GM21786 (cell line): ENCODE measurements around the gene NOPCHAP1.
"Not testable (repeated sequence)": the region's sequence is repeated elsewhere in the genome, so short reads cannot be mapped to it uniquely, and the experiment has no call there.

ENCODE experiments used
- ATAC-seq: cut with Tn5 transposase; IDR thresholded peaks from one replicate; pipeline ENCODE4 v1.9.1; 2021; ENCODE audit not compliant: unreplicated experiment

NOPCHAP1 gene, protein sequence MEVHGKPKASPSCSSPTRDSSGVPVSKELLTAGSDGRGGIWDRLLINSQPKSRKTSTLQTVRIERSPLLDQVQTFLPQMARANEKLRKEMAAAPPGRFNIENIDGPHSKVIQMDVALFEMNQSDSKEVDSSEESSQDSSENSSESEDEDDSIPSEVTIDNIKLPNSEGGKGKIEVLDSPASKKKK

DNA sequence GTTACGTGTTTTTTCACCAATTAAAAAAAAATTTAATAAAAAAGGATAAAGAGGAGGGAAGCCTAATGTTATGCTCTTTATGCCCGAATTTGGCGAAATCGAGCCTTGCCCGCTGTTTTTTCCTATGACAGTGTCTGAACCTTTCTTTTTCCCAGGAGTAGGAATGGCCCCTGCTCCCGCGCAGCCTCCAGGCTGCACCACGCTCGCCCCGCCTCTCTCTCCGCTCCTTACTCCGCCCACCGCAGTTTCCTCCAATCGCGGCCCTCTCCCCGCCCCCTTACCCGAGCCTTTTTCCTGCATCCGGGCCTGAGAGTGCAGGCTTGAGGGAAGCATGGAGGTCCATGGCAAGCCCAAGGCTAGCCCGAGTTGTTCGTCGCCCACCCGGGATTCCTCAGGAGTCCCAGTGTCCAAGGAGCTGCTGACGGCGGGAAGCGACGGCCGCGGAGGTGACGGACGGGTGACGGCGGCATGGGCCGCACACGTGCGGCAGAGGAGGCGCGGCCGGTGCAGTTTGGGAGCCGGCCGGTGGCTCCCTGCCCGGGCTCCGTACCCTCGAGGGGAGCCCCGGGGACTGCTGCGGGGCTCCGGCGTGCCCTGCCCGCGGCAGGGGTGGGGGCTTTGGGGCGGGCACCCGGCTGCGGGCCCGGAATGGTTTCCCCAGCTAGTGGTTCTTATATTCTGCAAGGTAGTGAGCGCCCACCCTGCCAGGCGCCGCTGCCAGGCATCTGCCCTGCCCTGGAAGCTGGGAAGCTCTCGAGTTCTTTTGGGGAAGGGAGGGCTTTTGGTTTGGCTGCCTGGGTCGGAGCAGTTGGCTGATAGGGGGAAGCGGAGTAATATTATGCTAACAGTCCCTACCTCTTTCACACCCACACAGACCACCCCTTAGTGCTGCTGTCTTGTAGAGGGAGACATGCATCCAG is at the start of gene NOPCHAP1:
TSS of gene NOPCHAP1 (plus strand) at position 295 of the 920 bp plus-strand sequence. CDS start at position 332, 37 bp downstream.
- peak; percentile 97 for ATAC-seq

DNA sequence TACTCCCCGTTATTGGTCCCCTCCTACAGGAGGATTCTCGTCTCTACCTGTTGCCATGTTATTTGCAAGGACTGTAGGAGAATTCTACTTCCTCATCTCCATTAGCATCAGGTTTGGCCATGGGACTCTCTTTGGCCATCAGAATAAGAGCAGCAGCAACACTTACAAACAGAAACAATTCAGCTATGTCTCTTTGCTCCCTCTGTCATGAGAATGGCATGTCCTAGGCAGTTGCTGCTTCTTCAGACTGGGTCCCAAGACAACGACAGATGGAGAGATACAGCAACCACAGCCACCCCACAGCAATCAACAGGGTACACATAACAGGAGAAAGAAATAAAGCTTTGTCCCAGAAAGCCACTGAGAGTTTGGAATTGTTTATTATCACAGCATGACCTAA is 47.7 kb upstream of the NOPCHAP1 start:
- no peak for ATAC-seq

DNA sequence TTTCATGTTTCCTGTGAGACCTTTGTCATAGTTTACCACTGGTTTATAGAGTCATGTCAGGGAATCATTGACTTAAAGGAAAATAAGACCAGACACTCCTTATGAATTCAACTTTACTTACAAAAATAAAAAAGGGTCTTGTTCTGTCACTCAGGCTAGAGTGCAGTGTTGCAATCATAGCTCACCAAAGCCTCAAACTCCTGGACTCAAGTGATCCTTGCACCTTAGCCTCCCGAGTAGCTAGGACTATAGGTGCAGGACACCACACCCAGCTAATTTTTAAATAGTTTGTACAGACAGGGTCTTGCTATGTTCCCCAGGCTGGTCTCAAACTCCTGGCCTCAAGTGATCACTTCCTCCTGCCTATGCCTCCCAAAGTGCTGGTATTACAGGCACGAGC is 47.0 kb upstream of the NOPCHAP1 start:
- no peak for ATAC-seq

DNA sequence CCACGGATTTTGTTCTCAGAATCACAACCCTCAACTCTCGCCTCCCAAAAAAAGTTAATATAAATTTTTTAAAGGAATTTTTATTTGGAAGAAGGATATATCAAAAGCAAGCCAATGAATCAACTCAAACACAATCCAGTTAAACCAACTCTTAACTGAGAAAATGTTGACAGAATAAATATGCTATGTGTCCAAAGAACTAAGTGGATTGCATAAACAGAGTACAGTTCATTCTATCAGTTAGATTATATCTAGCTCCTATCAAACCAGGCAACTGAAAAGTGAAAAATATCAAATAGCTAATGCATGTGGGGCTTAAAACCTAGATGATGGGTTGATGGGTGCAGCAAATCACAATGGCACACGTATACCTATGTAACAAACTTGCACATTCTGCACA is 44.7 kb upstream of the NOPCHAP1 start:
- no peak for ATAC-seq

DNA sequence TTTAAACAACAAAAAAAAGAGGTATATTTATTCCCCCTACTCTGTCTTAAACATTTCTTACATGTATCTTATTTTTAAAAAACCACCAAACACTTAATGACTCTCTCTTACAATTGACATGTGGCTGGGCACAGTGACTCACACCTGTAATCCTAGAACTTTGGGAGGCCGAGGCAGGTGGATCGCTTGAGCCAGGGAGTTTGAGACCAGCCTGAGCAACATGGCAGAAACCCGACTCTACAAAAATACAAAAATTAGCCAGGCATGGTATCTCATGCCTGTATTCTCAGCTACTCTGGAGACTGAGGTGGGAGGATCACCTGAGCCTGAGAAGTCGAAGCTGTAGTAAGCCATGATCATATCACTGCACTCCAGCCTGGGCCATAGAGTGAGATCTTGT is 44.0 kb upstream of the NOPCHAP1 start:
- no peak for ATAC-seq

DNA sequence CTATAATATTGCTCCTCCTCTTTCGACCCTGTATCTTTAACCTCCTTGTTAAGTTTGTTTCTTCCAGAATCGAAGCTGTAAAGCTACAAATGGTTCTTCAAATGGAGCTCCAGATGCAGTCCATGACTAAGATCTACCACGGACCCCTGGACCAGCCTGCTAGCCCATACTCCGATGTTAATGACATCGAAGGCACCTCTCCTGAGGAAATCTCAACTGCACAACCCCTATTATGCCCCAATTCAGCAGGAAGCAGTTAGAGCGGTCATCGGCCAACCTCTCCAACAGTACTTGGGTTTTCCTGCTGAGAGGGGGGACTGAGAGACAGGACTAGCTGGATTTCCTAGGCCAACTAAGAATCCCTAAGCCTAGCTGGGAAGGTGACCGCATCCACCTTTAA is 42.7 kb upstream of the NOPCHAP1 start:
- not testable (repeated sequence) for ATAC-seq

DNA sequence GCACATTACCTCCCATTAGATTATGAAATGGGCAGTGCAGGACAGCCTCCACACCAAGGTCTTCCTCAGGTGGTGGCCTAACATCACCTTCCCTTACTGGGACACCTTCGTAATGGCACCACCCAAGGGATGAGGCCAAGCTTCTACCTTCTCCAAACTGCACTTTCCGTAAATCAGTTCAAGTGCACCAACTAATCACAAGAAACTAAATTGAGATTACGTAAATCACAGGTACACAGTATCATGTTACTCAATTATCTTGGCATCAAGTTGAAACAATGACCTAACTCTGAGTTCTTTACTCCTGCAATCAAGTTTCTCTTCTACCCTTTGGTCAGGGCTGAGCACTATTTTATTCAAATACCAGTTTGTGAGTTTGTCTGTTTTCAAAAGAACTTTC is 41.9 kb upstream of the NOPCHAP1 start:
- no peak for ATAC-seq

DNA sequence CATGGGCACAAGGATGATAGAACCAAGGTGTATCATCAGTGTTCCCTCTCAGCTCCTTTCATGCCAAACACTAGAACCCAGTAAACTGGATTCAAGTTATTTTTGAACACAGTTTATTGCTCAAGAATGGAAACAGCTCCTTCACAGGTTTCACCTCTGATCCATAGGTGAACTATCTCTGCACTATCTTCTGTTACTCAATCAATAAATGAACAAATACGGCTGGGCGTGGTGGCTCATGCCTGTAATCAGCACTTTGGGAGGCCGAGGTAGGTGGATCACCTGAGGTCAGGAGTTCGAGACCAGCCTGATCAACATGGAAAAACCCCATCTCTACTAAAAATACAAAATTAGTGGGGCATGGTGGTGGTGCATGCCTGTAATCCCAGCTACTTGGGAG is 37.4 kb upstream of the NOPCHAP1 start:
- ATAC-seq: not testable (repeated sequence)

DNA sequence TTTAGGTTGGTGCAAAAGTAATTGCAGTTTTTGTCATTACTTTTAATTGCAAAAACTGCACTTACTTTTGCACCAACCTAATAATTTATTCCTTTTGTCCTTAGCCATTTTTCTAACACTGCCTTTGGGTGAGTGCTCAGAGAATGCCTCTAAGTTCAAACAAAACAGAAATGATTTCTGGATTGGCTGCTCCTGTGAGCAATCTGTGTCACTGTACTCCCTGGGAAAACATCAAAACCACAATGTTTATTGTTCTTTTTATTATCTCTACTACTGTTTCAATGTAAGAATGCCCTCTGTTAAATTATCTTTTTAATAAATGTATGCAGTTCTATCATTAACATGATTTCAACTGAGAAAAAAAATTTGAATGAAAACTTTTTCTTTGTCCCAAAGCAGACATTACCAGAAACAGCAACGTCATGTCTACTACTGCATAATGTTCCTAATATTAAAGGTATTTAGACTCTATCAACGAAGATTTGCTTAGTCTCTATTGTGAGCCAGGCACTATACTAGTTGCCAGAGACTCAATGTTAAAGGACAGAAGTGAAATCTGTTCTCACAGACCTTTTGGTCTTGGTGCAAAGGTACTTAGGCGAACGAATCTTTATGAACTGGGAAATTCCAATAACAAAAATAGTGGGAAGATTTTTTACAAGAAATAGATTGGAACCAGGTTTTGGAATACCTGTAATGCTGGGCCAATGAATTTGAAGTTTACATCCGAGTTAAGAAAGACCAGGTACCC is 34.2 kb upstream of the NOPCHAP1 start:
- no peak for ATAC-seq

DNA sequence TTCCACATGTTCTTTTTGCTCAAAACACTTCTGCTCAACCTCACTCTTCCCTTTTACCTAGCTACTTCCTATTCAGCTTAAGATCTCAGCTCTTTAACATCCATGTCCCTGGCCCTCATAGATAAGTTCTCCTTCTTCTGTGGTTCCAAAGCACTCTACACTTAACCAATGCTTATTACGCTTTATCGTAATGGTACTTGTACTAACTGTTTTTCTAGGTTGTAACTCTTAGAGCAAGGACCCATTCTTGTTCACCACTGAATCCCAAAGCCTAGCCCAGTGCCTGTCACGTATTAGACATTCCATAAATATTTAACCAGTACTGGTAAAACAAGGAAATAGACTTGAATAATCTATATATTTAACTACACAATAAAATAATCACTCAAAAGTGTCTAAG is 33.3 kb upstream of the NOPCHAP1 start:
- ATAC-seq: no peak

DNA sequence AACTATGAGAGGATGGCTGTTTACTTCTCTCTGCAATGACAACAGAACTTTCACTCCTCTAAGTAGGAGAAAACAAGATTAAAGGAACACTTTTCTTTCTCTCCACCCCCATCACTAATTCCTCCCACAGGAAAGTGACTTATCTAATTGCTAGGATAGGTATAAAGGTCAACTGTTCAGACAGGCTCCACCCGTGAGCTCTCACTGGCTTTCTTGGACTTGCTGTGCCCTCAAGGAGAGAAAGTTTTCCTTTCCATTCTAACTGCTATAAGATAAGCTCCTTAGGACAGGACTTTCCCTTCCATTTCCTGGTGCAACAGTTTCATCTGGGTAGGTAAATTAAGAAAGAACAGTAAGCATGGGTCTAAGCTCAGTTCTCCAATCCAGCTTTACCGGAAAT is 32.8 kb upstream of the NOPCHAP1 start:
- no peak for ATAC-seq

DNA sequence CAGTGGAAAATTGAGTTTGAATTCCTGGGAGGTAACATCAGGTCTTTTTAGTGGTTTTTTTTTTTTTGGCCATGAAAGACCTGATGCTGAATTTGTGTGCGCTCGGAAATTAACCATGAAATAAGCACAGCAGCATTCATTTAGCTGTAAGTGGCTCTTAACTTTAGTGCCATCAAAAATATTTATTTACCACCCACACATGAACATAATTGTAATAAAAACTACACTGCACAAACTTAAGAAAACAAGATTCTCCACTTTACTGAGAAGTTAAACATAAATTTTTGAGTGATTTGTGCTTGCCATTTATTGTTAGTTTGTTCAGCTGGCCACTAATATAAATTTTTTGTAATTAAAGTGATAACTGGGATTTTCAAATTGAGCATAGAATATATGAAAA is 30.4 kb upstream of the NOPCHAP1 start:
- ATAC-seq: no peak

DNA sequence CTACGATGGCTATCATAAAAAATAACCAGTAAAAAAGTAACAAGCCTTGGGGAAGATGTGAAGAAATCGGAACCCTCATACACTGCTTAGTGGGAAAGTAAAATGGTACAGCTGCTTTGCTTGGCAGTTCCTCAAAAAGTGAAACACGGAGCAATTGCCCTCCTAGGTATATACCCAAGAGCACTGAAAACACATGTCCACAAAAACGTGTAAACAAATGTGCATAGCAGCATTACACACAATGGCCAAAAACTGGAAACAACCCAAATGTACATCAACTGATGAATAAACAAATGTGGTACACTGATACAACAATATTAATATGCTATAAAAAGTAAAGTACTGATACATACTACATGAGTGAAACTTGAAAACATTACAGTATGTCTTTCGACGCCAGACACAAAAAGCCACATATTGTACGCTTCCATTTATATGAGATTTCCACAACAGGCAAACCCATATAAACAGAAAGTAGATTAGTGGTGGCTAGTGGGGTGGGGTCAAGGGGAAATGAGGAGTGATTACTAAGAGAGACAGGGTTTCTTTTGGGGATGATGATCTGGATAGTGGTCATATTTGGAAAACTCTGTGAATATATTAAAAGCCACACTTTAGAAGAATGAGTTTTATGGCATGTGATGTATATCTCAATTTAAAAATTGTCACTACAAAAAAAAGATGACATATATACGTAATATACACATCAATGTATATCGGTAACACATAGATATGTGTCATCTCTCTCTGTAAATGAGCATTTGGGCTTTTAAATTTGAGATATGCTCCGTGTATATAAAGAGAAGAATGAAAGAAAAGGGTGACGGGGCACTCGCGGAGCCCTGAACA is 29.0 kb upstream of the NOPCHAP1 start:
- ATAC-seq: no peak

DNA sequence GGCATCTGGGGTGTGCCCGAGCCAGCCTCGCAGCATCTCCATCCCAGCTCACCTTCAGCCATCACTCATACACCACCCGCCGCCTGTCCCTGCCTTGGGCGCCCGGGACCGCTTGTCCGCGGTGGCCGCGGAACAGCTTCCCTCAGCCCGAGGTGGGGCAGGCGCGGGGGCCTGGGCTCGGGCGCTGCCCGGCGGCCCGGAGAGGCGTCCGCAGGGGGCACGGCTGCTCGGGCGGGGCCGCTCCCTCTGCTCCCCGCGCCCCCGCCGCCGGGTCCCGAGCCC is 28.5 kb upstream of the NOPCHAP1 start:
- ATAC-seq: peak; percentile 20

DNA sequence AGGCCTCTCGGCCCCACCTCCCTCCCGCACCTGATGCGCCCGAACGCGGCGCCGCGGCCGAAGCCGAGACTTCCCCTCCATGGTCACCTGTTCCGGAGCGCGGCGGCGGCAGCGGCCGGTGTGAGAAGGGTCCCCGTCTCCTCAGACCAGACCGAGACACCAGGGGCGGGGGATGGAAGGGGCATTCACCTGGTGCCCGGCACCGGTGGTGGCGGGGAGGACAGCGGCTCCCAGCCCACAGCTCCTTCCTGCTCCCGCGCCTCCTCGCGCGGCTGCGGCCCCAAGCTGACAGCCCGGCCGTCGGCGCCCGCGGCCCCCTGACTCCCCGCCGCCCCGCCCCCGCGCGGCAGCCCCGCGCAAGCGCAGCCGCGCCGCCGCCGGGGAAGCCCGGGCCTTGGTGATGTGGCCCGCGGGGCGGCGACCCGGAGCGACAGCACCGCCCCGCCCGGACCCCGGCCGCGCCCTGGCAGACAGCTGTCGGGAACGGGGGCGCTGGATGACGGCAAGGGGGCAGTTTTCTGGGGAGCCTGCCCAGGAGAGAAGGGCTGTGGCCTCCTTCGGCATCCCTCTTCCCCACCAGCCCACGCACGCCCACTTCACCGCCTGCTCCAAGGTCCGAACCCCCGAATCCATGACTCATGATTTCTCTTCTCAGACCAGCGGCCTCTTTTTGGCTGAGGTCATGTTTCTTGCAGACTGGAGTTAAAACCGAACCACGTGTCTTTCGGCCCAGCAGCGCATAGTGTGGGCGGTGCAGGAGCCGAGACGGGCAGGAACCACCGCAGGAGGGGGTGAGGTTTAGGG is 27.9 kb upstream of the NOPCHAP1 start, which contains the start of gene SLC41A2:
TSS of gene SLC41A2 (minus strand) at position 290 of the 804 bp plus-strand sequence. CDS start 29,763 bp downstream, outside the sequence.
- ATAC-seq: peak; percentile 75

DNA sequence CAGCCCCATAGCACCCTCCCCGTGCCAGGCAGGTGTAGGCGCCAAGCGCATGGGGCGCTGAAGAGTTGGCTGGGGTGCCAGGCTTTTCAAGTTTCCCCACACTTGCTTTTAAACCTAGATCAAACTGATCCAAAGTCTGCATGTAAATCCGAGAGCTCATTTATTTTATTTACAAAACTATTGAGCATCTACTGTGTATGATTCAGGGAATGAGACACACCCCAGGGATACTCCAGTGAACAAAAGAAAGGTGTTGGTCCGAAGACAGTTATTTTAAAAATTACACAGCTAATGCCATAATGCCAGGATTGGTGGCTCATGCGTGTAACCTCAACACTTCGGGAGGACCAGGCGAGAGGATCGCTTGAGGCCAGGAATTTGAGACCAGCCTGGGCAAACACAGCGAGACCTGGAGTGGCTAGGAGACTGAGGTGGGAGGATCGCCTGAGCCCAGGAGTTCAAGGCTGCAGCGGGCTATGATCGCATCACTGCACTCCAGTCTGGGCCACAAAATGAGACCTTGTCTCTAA is 27.2 kb upstream of the NOPCHAP1 start:
- no peak for ATAC-seq

DNA sequence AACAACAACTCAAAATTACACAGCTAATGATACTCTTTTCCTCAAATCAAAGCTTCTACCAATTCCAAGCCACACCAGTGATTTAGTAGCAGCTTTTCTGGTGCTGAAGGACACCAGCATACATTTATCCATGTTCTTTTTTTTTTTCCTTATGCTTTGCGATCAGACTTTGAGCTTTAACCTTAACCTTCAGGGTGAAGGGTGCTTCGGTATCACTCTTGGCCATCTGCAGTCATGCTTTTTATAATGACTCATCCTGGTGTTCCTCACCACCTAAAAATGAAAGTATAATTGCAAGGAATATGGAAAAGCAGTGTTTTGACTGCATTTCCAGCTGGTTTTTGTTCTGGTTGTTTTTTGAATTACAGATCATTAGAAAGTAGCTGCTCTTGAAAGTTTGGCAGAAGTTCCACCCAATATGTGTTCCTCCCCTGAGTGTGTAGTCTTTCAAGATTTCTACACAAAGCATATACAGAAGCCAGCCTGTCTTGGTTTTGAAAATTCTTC is 26.7 kb upstream of the NOPCHAP1 start:
- ATAC-seq: no peak

DNA sequence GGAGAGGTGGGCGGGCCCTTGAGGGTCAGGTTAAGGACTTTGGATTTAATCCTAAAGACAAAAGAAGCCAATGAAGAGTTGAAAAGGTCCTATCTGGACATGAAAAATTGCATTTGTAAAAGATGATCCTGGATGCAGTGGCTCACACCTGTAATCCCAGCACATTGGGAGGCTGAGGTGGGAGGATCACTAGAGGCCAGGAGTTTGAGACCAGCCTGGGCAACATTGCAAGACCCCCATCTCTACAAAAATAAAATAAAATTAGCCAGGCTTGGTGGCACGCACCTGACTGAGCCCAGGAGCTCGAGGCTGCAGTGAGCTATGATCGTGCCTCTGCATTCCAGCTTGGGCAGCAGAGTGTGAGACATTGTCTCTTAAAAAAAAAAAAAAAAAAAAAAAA is 25.7 kb upstream of the NOPCHAP1 start:
- ATAC-seq: no peak

DNA sequence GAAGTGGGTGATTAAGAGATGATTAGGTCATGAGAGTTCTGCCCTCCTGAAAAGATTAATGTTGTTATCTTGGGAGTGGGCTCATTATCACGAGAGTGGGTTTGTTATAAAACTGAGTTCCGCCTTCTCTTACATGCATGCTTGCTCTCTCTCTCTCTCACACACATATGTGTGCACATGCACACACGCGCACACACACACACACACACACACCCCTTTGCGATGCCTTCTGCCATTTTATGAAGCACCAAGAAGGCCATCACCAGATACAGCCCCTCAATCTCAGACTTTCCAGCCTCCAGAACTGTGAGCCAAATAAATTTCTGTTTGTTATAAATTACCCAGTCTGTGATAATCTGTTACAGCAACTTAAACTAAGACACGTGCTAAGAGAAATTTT is 22.4 kb upstream of the NOPCHAP1 start:
- ATAC-seq: no peak
